Measurements from ENCODE around the gene NFIC.

NFIC gene

DNA sequence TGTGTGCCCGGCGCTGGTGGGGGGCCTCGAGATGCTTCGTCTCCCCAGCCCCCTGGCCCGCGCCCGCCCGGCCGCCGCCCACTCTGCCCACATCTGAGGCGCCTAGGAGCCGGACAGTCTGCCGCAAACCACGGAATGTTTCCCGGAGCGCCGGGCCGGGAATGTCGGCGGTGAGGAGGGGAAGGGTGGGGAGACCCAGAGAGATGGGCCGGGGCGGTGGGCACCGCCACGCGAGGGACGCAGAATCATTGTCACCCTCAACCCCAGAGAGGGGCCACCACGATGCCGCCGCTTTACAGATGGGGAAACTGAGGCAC is 46.1 kb upstream of the NFIC start:
- ATAC-seq = no peak; the same call in 2 of the 3 replicates
- TF ChIP-seq BACH2 (CRISPR knock-in tag; IDR thresholded peaks at IDR 0.05; ENCODE audit: borderline replicate concordance) (no peak), GLIS3 (CRISPR knock-in tag; IDR thresholded peaks at IDR 0.05) (no peak), ZNF565 (CRISPR knock-in tag; conservative IDR thresholded peaks at IDR 0.05; ENCODE audit: low read depth) (no peak), TCF4 (CRISPR knock-in tag; IDR thresholded peaks at IDR 0.05; ENCODE audit: borderline replicate concordance) (no peak), ARNTL (CRISPR knock-in tag; IDR thresholded peaks at IDR 0.05; ENCODE audit: borderline replicate concordance, low read depth) (no peak), ZFP30 (CRISPR knock-in tag; IDR thresholded peaks at IDR 0.05) (no peak), CSDC2 (CRISPR knock-in tag; IDR thresholded peaks at IDR 0.05) (no peak), SNAI2 (CRISPR knock-in tag; IDR thresholded peaks at IDR 0.05) (no peak), ISL1 (CRISPR knock-in tag; IDR thresholded peaks at IDR 0.05) (no peak), OSR1 (CRISPR knock-in tag; IDR thresholded peaks at IDR 0.05) (no peak), ZC3H10 (CRISPR knock-in tag; IDR thresholded peaks at IDR 0.05) (no peak), PPARA (CRISPR knock-in tag; IDR thresholded peaks at IDR 0.05; ENCODE audit: borderline replicate concordance) (no peak), RARB (CRISPR knock-in tag; IDR thresholded peaks at IDR 0.05) (no peak), ZNF70 (CRISPR knock-in tag; IDR thresholded peaks at IDR 0.05) (no peak), TOX (CRISPR knock-in tag; IDR thresholded peaks at IDR 0.05; ENCODE audit: borderline replicate concordance) (no peak), ESRRG (CRISPR knock-in tag; IDR thresholded peaks at IDR 0.05) (no peak)
- TF ChIP-seq, protein P1, sequence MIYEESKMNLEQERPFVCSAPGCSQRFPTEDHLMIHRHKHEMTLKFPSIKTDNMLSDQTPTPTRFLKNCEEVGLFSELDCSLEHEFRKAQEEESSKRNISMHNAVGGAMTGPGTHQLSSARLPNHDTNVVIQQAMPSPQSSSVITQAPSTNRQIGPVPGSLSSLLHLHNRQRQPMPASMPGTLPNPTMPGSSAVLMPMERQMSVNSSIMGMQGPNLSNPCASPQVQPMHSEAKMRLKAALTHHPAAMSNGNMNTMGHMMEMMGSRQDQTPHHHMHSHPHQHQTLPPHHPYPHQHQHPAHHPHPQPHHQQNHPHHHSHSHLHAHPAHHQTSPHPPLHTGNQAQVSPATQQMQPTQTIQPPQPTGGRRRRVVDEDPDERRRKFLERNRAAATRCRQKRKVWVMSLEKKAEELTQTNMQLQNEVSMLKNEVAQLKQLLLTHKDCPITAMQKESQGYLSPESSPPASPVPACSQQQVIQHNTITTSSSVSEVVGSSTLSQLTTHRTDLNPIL (CRISPR knock-in tag; IDR thresholded peaks at IDR 0.05; ENCODE audit: low read depth) = no peak
- TF ChIP-seq, protein P2, sequence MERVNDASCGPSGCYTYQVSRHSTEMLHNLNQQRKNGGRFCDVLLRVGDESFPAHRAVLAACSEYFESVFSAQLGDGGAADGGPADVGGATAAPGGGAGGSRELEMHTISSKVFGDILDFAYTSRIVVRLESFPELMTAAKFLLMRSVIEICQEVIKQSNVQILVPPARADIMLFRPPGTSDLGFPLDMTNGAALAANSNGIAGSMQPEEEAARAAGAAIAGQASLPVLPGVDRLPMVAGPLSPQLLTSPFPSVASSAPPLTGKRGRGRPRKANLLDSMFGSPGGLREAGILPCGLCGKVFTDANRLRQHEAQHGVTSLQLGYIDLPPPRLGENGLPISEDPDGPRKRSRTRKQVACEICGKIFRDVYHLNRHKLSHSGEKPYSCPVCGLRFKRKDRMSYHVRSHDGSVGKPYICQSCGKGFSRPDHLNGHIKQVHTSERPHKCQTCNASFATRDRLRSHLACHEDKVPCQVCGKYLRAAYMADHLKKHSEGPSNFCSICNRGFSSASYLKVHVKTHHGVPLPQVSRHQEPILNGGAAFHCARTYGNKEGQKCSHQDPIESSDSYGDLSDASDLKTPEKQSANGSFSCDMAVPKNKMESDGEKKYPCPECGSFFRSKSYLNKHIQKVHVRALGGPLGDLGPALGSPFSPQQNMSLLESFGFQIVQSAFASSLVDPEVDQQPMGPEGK (CRISPR knock-in tag; IDR thresholded peaks at IDR 0.05; ENCODE audit: borderline replicate concordance) = no peak

DNA sequence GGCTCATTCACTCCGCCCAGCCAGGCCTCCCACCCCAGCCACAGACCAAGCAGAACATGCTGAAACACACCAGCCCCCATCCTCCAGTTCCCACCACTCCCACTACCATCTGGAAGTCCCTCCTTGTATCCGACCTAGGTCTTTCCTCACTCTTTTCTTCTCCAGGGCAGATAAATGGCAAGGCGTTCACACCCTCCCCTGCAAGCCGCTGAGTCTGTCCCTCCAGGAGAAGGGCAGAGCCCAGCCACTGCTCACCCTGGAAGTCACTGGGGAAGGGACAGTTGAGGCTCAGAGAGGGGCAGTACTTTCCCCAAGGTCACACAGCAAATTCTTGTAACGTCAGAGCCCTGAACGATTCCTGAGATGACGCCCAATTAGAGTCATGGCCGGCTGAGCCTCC is 45.5 kb upstream of the NFIC start:
- no peak for ATAC-seq
- TF ChIP-seq ARNTL (CRISPR knock-in tag; IDR thresholded peaks at IDR 0.05; ENCODE audit: borderline replicate concordance, low read depth) (no peak), ZFP3 (CRISPR knock-in tag; IDR thresholded peaks at IDR 0.05) (no peak), ISL1 (CRISPR knock-in tag; IDR thresholded peaks at IDR 0.05) (no peak), ESRRG (CRISPR knock-in tag; IDR thresholded peaks at IDR 0.05) (no peak), OSR1 (CRISPR knock-in tag; IDR thresholded peaks at IDR 0.05) (no peak), BACH2 (CRISPR knock-in tag; IDR thresholded peaks at IDR 0.05; ENCODE audit: borderline replicate concordance) (no peak)
- TF ChIP-seq, protein P2 (CRISPR knock-in tag; IDR thresholded peaks at IDR 0.05; ENCODE audit: borderline replicate concordance) = no peak

DNA sequence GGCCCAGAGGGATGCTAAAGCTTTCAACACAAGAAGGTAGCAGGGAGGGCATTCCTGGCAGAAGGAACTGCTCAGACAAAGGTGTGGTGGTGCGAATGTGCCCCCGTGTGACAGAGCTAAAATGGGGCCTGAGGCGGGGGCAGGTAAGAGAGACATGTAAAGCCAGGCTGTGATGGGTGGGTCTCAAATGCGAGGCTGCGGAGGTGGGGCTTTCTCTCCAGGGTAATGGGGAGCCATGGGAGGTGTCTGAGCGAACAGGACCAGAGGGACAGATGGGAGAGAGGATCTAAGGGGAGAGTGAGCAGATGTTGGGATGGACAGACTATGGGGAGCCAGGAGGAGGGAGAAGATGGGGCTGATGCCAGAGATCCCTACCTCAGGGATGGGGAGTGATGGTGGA is 44.7 kb upstream of the NFIC start:
- TF ChIP-seq TOX (CRISPR knock-in tag; IDR thresholded peaks at IDR 0.05; ENCODE audit: borderline replicate concordance) (no peak), ZNF565 (CRISPR knock-in tag; conservative IDR thresholded peaks at IDR 0.05; ENCODE audit: low read depth) (no peak), ZNF70 (CRISPR knock-in tag; IDR thresholded peaks at IDR 0.05) (no peak), ESRRG (CRISPR knock-in tag; IDR thresholded peaks at IDR 0.05) (no peak), ZFP30 (CRISPR knock-in tag; IDR thresholded peaks at IDR 0.05) (no peak), ISL1 (CRISPR knock-in tag; IDR thresholded peaks at IDR 0.05) (no peak), SNAI2 (CRISPR knock-in tag; IDR thresholded peaks at IDR 0.05) (no peak), CSDC2 (CRISPR knock-in tag; IDR thresholded peaks at IDR 0.05) (no peak), TCF4 (CRISPR knock-in tag; IDR thresholded peaks at IDR 0.05; ENCODE audit: borderline replicate concordance) (no peak)
- TF ChIP-seq, protein P3, sequence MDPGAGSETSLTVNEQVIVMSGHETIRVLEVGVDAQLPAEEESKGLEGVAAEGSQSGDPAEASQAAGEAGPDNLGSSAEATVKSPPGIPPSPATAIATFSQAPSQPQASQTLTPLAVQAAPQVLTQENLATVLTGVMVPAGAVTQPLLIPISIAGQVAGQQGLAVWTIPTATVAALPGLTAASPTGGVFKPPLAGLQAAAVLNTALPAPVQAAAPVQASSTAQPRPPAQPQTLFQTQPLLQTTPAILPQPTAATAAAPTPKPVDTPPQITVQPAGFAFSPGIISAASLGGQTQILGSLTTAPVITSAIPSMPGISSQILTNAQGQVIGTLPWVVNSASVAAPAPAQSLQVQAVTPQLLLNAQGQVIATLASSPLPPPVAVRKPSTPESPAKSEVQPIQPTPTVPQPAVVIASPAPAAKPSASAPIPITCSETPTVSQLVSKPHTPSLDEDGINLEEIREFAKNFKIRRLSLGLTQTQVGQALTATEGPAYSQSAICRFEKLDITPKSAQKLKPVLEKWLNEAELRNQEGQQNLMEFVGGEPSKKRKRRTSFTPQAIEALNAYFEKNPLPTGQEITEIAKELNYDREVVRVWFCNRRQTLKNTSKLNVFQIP (CRISPR knock-in tag; IDR thresholded peaks at IDR 0.05; ENCODE audit: borderline replicate concordance, low read depth) = no peak
- TF ChIP-seq, protein P4, sequence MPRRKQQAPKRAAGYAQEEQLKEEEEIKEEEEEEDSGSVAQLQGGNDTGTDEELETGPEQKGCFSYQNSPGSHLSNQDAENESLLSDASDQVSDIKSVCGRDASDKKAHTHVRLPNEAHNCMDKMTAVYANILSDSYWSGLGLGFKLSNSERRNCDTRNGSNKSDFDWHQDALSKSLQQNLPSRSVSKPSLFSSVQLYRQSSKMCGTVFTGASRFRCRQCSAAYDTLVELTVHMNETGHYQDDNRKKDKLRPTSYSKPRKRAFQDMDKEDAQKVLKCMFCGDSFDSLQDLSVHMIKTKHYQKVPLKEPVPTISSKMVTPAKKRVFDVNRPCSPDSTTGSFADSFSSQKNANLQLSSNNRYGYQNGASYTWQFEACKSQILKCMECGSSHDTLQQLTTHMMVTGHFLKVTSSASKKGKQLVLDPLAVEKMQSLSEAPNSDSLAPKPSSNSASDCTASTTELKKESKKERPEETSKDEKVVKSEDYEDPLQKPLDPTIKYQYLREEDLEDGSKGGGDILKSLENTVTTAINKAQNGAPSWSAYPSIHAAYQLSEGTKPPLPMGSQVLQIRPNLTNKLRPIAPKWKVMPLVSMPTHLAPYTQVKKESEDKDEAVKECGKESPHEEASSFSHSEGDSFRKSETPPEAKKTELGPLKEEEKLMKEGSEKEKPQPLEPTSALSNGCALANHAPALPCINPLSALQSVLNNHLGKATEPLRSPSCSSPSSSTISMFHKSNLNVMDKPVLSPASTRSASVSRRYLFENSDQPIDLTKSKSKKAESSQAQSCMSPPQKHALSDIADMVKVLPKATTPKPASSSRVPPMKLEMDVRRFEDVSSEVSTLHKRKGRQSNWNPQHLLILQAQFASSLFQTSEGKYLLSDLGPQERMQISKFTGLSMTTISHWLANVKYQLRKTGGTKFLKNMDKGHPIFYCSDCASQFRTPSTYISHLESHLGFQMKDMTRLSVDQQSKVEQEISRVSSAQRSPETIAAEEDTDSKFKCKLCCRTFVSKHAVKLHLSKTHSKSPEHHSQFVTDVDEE (CRISPR knock-in tag; IDR thresholded peaks at IDR 0.05) = no peak
- TF ChIP-seq, protein P5, sequence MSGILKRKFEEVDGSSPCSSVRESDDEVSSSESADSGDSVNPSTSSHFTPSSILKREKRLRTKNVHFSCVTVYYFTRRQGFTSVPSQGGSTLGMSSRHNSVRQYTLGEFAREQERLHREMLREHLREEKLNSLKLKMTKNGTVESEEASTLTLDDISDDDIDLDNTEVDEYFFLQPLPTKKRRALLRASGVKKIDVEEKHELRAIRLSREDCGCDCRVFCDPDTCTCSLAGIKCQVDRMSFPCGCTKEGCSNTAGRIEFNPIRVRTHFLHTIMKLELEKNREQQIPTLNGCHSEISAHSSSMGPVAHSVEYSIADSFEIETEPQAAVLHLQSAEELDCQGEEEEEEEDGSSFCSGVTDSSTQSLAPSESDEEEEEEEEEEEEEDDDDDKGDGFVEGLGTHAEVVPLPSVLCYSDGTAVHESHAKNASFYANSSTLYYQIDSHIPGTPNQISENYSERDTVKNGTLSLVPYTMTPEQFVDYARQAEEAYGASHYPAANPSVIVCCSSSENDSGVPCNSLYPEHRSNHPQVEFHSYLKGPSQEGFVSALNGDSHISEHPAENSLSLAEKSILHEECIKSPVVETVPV (CRISPR knock-in tag; IDR thresholded peaks at IDR 0.05) = no peak
- ATAC-seq = no peak
